Gastroesophageal sphincter (tissue), 2 donors: Measurements from ENCODE around the gene SLC12A8.

Experiments
- EP300 ChIP-seq: sonication (generic); formaldehyde crosslinking; IDR thresholded peaks from one replicate; pipeline ENCODE4 v1.6.1; 2017; ENCODE audit warnings: antibody characterized with exemption, mild to moderate bottlenecking
- POLR2A ChIP-seq, 2 donors: fragments of 450-650 bp; IDR thresholded peaks; one replicate each; pipeline ENCODE4 v1.6.1; 2017; ENCODE audit warnings: antibody characterized with exemption in 2 of 2, mild to moderate bottlenecking in 2 of 2, moderate library complexity in 1 of 2

- TF ChIP-seq EP300 (no peak), POLR2A (IDR thresholded peaks at IDR 0.05) (no peak)
Measured at GRCh38 chr3:125077864-125078263, 134.7 kb downstream of the SLC12A8 start.
